Stimulated activated CD8-positive, alpha-beta memory T cell treated with anti-CD3 and anti-CD28 coated beads, Interleukin-12 subunit alpha, Interleukin-12 subunit beta, amount 100 ng/mL, for 1 hour (primary cell): ENCODE measurements around the gene KREMEN1.
"Not testable (repeated sequence)": the region's sequence is repeated elsewhere in the genome, so short reads cannot be mapped to it uniquely, and the experiment has no call there.

Experiments
- DNase-seq: peaks from one replicate; pipeline ENCODE4 v3.0.0-alpha.2; 2020; ENCODE audit warnings: low read depth

Gene KREMEN1

DNA sequence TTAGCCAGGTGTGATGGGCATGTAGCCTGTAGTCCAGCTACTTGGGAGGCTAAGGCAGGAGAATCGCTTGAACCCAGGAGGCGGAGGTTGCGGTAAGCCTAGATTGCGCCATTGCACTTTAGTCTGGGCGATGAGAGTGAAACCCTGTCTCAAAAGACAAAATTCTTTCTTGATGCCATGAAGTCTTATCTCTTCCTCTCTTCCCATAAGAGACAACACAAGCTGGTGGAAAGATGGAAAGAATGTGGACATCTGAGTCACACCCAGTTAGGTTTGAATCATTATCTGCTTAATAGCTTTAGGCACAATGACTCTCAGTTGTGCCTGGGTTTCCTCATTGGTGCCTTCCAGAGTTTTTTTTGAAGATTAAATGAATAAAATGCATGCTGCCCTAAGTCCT lies 35.3 kb downstream of the KREMEN1 start:
- DNase-seq, result no peak

DNA sequence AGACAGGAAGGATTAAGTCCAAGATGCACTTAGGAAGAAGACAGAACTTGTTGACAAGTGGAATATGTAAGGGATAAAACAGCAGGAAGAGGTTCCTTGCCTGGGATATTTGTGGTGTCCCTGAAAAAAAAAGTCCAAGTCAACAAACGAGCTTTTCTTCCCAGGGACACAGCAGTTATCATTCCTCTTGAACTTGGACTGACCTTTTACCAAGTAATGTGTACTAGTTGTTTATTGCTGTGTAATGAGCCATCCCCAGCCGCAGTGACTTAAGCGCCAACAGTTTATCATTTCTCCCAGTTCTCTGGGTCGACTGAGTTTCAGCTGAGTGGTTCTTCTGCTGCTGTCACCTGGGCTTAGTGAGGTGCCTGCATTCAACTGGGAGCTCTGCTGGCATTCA lies 37.0 kb downstream of the KREMEN1 start:
- no peak for DNase-seq

DNA sequence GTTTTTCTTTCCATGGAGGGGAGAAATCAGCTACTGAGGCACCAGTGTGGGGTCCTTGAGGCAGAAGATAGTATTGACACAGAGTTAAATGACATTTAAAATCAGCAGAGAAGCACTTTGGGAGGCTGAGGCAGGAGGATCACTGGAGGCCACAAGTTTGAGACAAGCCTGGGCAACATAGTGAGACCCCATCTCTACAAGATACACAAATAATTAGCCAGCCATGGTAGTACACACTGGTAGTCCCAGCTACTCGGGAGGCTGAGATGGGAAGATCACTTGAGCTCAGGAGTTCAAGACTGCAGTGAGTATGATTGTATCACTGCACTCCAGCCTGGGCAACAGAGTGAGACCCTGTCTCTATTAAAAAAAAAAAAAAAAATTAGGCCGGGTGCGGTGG lies 38.1 kb downstream of the KREMEN1 start:
- no peak for DNase-seq

DNA sequence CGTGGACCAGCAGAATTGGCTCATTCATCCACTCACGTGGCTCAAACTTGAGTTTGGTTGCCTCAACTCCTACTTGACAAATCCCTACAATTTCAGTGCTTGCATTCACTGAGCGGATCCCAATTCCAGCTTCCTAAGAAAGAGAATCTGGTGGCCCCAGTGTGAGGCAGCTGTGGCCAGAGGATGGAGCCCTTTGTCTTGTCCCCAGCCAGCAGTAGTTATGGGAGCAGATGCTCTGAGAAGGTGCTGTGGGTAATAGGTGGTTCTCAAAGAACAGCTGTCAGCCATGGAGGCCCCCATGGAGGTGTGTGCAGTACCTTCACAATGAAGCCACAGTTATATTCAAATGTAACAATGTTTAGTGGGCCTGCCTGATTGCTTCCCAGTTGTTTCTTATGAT lies 39.3 kb downstream of the KREMEN1 start:
- no peak for DNase-seq

DNA sequence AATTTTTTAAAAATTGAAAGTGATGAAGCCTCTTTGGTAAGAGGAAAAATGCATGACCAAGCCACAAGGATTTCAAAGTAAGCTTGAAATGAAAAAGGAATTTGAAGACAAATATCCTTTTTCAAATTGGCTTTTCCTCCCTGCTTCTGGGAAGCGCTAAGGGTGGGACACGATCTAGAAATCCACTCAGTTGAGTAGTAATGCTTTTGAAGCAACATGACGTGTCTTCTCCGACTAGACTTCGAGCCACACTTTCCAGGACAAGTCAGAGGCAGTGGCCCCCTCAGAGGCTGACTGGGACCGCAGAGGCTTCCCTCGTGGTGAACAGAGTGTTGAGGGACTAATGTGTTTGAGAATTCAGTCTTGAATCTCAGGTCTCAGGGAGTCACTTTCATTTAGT lies 39.8 kb downstream of the KREMEN1 start:
- DNase-seq, result no peak

DNA sequence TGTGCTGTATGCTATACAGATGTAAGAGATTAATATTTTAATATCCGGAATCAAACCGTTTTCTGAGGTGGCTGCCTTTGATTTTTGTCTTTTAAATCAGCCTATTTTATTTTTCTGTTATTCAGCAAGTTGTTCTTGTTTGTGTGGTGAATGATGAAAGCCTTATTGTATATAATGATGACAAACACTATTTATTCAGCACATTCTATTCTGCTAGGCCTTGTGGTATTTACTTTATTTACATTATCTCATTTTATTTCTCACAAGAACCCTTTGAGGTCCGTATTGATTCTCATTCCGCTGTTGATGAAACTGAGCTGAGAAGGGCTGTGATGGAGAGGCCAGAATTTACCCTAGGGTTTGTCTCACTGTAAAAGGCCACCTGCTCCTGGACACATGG lies 40.5 kb downstream of the KREMEN1 start:
- no peak for DNase-seq

DNA sequence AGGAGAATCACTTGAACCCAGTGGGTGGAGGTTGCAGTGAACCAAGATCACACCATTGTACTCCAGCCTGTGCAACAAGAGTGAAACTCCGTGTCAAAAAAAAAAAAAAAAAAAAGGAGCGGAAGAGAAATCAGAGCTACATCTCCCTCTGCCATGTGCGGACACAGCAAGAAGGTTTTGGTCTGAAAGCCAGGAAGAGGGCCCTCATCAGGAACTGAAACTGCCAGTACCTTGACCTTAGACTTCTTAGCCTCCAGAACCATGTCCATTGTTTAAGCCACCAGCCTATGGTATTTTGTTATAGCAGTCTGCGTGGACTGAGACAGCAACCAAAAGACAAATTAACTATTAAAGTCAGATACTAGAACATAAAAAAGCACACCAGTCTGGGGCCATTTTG lies 41.6 kb downstream of the KREMEN1 start:
- no peak for DNase-seq

DNA sequence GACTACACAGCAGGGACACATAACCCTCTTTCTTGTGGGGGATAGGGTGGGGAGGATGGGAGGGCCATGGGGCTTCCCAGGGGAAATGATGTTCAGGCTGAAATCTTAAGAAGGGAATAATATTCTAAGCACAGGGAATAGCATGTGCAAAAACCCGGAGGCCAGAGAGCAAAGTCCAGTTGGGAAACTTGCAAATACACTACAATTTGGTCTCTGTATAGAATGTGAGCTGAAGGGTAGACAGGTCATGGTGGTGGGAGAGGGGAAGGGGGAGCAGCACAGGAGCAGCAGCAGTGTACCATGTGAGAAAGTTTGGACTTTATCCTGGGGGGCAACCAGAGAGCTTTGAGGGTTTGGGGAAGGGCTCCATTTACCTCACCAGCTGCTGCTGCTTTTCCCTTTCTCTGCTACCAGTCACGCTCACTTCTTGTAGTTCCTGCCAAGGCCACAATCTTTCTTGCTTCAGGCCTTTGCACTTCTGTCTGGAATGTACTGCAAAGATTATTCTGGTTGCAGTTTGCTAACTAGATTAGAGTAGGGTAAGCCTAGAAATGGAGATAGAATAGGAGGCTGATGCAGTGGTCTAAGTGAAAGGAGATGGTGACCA lies 43.0 kb downstream of the KREMEN1 start:
- DNase-seq, result no peak

DNA sequence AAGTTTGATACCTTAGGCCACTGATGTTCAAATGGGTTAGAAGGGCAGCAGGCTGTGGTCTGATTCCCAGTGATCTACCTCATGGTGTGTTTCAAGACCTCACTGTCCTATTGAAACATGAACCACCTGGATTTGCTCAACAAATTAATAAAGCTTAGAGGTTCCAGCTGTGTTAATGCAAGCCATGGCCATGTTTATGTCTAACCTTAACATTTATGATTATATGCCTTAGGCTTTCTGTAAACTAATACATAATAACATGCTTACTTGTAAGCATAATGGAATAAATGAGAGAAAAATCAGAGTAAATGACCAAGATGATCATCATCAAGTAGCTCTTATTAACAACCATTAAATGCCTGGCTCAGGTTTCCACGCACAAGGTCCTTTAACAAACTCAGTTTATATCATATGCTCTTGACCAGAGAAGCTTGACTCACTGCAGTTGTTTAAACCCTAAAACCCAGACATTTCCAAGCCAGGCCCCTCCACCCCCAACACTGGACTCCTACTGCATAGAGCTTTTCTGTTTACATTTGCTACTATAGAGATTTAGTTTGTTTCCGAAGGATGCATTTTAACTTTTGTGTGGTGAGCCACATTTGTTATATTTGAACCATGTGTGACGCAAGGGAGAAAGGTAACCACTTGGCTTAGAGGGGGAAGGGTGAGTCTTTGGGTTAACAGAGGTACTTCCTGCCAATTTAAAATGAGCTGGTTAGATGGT lies 43.7 kb downstream of the KREMEN1 start:
- no peak for DNase-seq

DNA sequence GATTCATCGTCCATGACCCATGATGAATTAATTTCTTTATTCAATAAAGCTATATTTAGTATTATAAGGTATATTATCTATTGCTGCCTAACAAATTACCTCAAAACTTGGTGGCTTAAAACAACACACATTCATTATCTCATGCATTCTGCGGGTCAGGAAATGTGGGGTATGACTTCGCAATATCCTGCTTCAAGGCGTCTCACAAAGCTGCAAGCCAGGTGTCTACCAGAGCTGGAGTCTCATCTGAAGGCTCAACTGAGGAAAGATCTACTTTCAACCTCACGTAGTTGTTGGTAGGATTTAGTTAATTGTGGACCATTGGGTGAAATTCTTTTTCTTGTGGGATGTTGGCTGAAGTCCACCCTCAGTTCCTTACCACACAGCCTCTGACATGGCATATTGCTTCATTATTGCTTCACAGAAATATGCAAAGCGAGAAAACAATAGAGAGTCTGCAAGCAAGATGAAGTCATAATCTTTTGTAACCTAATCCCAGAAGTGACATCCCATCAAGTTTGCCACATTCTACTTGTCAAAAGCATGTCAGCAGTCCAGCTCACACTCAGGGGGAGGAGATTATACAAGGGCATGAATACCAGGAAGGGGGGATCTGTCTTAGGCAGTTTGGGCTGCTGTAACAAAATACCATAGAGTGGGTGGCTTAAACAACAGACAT lies 45.1 kb downstream of the KREMEN1 start:
- no peak for DNase-seq

DNA sequence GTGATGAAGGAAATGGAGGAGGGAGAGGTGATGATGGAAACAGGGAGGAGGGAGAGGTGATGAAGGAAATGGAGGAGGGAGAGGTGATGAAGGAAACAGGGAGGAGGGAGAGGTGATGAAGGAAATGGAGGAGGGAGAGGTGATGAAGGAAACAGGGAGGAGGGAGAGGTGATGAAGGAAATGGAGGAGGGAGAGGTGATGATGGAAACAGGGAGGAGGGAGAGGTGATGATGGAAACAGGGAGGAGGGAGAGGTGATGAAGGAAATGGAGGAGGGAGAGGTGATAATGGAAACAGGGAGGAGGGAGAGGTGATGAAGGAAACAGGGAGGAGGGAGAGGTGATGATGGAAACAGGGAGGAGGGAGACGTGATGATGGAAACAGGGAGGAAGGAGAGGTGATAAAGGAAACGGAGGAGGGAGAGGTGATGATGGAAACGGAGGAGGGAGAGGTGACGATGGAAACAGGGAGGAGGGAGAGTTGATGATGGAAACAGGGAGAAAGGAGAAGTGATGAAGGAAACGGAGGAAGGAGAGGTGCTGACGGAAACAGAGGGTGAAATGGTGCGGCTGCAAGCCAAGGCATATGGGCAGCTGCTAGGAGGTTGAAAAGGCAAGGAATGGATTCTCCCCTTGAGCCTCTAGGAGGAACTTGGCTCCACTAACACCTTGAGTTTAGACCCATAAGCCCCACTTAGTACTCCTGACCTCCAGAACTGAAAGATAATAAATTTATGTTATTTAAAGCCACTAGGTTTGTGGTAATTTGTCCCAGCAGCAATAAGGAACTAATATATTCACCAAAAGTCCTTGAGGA lies 47.5 kb downstream of the KREMEN1 start:
- not testable (repeated sequence) for DNase-seq

DNA sequence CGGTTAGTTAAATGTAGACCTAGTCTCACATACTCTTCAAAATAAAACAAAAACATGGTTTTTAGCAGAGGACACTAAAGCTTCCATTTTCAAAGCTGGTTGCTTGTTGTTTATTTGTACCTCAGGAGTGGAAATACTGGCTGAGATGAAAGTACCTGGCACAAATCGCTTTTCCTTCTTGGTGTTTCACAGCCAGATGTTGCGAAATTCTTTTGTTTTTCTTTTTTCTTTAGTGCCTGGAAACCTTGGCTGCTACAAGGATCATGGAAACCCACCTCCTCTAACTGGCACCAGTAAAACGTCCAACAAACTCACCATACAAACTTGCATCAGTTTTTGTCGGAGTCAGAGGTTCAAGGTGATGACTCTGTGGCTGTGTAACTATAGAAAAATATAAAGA lies 48.3 kb downstream of the KREMEN1 start:
- DNase-seq, result no peak

DNA sequence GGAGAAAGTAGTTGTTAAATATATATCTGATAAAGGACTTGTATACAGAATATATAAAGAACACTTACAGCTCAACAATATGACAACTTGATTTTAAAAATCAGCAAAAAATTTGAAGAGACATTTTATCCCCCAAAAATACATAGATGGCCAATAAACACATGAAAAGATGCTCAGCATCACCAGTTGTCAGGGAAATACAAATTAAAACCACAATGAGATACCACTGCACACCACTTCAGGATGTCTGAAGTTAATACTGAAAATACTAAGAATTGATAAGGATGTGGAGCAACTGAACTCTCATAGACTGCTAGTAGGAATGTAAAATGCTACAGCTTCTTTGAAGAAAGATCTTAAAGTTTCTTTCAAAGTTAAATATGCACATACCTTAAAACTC lies 49.2 kb downstream of the KREMEN1 start:
- DNase-seq, result no peak

DNA sequence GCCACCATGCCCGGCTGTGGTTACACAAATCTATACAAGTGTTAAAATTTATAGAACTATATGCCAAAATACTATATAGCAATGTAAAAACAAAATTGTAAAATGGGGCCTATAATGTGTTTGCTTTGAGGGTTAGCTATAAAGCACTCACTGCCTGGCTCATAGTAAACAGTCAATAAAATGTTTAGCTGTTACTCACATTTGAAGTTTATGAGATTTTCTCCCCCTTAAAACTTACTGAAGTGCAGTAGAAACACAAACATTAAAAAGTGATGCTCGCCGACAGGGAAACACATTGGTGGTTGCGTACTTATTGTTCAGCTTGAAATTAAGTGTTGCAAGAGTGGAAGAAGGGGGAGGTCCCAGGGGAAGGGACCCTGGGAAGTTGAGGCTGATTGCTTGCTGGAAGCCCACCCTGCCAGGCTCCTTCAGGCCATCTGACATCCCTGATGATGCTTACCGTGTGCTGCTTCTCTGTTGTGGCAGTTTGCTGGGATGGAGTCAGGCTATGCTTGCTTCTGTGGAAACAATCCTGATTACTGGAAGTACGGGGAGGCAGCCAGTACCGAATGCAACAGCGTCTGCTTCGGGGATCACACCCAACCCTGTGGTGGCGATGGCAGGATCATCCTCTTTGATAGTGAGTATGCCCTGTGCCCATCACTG lies 52.1 kb downstream of the KREMEN1 start:
- no peak for DNase-seq

DNA sequence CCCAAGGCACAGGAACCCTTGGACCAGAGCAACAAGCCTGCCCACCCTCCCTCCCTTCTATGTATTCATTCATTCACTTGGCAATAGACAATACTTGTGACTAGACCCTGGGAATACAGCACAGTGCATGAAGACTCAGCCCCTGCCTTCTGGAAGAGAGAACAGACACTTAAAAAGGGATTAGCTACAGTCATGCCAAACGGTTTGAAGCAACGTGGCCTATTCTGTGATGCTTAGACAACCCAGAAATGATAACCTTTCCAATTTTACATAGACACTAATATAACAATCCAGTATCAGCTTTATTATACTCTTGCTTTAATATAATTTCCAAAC lies 52.6 kb downstream of the KREMEN1 start:
- no peak for DNase-seq

DNA sequence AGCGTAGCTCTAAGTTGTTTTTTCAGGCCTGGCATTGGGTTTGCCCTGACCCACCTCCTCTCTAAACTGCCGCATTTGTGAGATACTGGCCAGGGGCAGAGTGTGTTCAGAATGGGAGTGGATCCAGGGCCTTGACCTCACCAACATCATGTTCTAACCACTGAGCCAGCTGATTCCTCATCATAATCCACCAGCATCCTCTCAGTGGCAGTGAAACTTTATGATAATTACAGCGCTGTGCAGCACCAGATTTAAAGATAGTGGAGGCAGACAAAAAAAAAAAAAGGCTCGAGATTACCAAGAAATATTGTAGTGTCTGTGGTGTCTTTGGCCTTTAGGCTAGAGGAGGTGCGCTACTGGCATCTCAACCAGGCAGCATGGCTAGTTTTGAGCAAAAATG lies 53.0 kb downstream of the KREMEN1 start:
- DNase-seq, result no peak

DNA sequence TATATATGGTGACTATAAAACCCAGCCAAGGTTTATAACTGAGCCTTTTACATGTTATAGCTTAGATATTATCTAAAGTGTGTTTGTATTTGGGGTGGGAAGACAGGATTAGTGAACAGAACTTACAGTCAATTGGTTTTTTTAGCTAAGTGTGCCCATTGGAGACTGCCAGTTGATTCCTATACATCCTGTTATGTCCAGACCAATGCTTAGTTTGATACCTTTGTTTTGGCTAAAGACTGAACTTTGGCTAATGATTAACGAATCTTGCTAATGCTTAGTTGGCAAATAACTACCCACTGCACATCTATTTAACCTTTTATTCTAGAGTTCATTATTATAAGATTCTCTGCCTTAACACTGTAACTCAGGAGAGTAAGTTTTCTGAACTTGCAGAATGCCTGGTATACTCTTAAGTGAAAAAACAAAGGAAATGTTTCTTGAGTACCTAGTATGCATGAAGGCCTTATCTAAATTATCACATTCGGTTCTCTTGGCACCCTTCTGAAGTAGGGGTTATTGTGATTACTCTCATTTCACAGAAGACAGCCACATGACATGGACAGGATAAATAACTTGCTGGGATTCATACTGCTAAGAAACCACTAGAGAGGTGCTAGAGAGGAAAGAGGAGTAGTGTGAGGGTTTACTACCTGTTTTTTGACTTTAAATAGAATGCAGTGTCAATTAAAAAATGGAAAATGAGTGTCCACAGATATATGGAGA lies 54.0 kb downstream of the KREMEN1 start:
- DNase-seq, result no peak

DNA sequence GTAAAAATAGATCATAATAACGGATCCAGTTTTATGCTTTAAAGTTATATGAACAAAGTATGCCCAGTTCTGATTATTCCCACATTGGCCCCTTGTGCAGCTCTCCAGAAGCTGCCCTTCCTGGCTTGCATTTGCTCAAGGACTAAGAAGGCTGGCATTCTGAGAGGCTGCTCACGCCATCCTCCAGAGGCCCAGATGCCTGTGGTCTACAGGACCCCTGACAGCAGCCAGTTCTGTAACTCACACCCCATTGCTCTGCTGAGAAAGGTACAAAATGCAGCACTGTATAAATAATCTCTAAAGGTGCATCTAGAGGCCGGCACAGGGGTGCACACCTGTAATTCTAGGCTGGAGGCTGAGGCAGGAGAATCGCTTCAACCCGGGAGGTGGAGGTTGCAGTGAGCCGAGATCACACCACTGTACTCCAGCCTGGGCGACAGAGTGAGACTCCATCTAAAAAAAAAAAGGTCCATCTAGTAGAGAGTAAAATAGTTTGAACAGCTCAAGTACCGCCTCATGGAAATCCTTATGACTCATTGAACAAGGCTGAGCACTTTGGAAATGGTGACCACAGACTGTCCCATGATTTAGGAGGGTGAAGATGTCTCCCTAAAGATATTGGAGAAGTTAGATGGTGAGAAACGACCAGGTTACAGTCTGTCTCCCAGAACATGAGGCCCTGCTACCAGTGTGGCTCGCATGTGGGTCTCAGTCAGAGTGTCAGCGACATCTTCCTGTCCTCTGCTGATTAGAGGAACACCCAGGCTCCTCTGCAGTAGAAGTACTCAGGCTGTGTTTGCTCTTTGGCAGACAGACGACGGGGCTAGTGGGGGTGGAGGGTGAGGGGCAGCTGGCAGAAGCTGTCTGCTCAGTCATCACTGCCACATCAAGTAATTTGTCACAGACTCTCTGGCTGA lies 56.3 kb downstream of the KREMEN1 start:
- no peak for DNase-seq

DNA sequence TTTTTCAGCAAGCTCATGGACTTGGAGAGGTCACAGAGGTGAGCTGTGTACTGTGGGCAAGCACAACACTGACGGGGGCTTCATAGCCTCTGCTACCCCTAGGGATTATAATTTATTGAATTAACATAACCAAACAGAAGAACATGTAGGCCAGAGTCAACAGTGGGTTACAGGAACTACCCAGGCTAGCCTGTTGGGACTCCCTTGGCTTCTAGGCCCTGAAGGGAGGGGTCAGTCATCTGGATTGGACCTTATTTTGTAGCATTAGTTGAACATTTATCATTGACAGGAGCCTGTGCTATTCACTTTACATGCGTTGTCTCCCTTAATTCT lies 56.9 kb downstream of the KREMEN1 start:
- no peak for DNase-seq

DNA sequence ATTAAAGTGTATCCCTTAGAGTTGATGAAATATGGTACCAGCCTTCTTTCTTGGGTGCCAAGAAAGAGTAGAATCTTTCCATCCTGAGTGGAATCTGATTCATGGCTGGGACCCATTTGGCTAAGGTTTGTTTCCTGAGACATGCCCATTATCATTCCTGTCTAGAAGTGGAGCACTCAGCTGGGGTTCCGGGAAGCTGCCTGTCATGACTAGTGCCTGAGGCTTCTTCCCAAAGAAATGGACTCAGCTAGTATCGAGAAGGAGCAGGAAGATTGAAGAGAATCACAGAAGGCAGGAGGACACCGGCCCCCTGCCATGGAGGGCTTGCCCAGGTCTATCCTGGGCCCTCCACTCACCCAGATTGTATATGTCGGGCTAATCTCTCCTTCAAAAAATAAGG lies 57.6 kb downstream of the KREMEN1 start:
- DNase-seq, result no peak
